Measurements from ENCODE around the gene NOC4L. TPM values are rescaled to one million over a fixed set of nuclear protein-coding genes. Genes with fewer than 3 reads are reported as not detected.
"Not testable (repeated sequence)": the region's sequence is repeated elsewhere in the genome, so short reads cannot be mapped to it uniquely, and the experiment has no call there.

The NOC4L gene
- total RNA-seq, 1 donor from 2014 or later, result 49.6 TPM

DNA sequence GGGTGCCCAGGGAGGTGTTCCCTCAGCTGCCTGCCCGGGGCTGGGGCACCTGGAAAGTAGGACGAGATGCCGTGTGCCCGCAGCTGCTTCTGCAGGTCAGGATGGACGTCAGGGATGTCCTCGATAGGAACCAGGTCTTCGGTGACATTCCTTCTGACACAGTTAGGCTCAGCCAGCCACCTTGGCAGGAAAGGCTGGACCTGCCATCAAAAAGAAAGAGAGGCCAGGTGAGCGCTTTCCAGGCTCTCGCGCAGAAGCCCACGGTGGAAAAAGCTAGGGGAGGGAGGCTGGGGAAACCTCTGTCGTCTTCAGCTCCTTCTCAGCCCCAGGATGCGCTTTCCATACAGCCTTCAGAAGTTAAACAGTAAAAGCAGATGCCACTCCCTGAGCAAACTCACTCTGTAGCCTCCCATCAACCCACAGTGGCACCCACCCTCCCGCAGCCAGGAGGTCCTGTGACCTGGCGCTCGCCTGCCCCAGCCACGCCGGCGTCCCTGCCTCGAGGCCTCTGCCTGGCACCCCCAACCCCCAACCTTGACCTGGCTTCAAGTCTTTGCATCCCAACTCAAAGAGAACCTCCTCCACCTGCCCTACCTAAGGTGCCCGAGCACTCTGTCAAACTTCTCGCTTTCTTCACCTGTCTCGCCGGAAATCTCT is 1.4 kb upstream of the NOC4L start:
- no peak for DNase-seq
- H3K4me3 Mint-ChIP-seq, result peak overlapping the region; percentile 86
- no peaks in the 10 kb centered on the region for H3K9me3 Mint-ChIP-seq
- H3K36me3 Mint-ChIP-seq (ENCODE audit: low read depth), result peaks cover 35% of the 10 kb centered on the region
- peak overlapping the region; percentile 79 for H3K27ac Mint-ChIP-seq
- intact Hi-C loops (cut with micrococcal nuclease), result no loop called here
- peaks cover 22% of the 10 kb centered on the region for H3K4me1 Mint-ChIP-seq
- peaks cover 2% of the 10 kb centered on the region for H3K27me3 Mint-ChIP-seq

DNA sequence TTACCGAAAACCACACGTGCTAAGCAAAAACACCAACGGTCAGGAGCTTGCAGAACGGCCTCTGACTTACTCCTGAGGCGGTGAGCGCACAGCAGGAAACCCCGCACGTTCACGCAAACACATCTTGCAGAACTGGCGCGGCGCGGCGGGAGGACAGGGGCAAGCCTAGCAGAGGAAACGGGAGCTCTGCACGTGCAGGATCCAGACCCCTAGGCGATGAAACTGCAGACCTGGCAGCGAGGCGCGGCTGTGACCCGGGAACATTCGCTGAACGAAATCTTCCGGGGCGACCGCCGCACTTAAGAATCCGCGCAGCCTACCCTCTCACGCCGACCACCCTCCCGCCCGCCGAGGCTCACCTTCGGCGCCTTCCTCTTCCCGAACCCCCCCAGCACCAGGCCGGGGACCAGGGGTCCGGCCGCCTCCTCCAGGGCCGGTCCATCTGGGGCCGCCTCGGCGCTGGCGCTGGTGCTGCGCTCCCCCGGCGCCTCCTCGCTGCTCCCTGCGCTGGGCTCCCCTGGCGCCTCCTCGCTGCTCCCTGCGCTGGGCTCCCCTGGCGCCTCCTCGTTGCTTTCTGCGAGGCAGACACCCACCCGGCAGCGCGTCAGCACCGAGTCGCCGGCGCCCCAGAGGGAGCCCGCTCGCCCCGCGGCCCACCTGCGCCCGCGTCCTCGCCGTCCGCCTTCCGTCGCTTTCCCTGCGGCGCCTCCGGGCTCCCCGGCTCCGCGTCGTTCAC is 753 bp upstream of the NOC4L start:
- peak overlapping the region; percentile 79 for H3K27ac Mint-ChIP-seq
- peaks cover 35% of the 10 kb centered on the region for H3K36me3 Mint-ChIP-seq (ENCODE audit: low read depth)
- no peaks in the 10 kb centered on the region for H3K9me3 Mint-ChIP-seq
- peaks cover 2% of the 10 kb centered on the region for H3K27me3 Mint-ChIP-seq
- H3K4me1 Mint-ChIP-seq, result peaks cover 21% of the 10 kb centered on the region
- DNase-seq, result peak; percentile 80
- H3K4me3 Mint-ChIP-seq, result peak overlapping the region; percentile 86
- intact Hi-C loops (cut with micrococcal nuclease), result loop anchor here (1.0 kb wide), 1 partner anchor 59 kb away; no protein-coding TSS in a partner anchor

DNA sequence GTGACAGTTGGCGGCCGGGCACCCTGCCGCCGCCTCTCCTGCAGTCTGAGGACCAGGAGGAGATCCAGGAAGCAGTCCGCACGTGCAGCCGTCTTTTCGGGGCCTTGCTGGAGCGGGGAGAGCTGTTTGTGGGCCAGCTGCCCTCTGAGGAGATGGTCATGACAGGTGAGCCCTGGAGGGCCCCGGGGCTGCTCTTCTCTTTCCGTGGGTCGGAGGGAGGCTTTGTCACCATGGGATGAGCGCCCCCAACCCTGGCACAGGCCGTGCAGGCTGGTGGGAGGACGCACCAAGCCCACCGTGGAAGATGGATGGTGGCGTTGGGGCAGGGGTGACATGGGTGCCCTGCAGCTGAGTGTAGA is 532 bp downstream of the NOC4L start:
- intact Hi-C loops (cut with micrococcal nuclease), result loop anchor here (1.0 kb wide), 1 partner anchor 60 kb away; no protein-coding TSS in a partner anchor
- Mint-ChIP-seq H3K36me3 (ENCODE audit: low read depth) (peaks cover 31% of the 10 kb centered on the region), H3K9me3 (no peaks in the 10 kb centered on the region), H3K4me1 (peaks cover 21% of the 10 kb centered on the region), H3K27me3 (peaks cover 2% of the 10 kb centered on the region), H3K4me3 (peak overlapping the region; percentile 92), H3K27ac (peak overlapping the region; percentile 85)
- DNase-seq, result peak; percentile 71

DNA sequence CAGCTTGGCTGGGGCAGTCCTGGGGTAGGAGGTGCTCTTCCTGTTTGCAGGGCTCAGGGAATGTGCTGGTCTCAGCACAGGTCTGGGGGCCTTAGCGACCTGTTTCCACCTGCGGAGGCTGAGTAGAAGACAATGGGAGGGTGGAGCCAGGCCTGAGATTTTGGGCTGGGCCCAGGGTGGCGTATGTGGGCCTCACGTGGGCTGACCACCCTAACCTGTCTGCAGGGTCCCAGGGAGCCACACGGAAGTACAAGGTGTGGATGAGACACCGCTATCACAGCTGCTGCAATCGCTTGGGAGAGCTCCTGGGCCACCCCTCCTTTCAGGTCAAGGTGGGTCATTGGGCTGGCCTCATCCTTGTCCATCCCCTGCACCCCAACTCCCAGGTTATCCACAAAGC is 1.1 kb downstream of the NOC4L start:
- peak overlapping the region; percentile 85 for H3K27ac Mint-ChIP-seq
- peaks cover 21% of the 10 kb centered on the region for H3K4me1 Mint-ChIP-seq
- DNase-seq, result no peak
- H3K9me3 Mint-ChIP-seq, result no peaks in the 10 kb centered on the region
- H3K36me3 Mint-ChIP-seq (ENCODE audit: low read depth), result peaks cover 28% of the 10 kb centered on the region
- intact Hi-C loops (cut with micrococcal nuclease), result no loop called here
- peak overlapping the region; percentile 92 for H3K4me3 Mint-ChIP-seq
- H3K27me3 Mint-ChIP-seq, result peaks cover 2% of the 10 kb centered on the region

DNA sequence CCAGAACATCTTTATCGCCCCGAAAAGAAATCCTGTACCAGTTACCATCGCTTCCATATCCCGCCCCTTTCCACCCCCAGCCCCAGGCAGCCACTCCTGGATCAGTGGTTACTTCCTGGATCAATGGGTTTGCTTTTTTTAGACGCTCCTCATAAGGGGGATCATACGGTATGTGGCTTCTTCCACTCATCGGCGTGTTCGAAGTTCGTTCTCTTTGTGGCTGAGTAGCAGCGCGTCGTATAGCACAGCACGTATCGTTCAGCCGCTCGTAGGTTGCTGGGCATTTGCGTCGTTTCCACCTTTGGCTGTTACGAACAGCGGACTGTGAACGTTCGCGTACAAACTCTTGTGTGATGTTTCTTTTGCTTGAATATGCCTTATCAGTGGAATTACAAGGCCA is 1.8 kb downstream of the NOC4L start:
- Mint-ChIP-seq H3K27me3 (peaks cover 2% of the 10 kb centered on the region), H3K27ac (peak overlapping the region; percentile 66), H3K4me1 (peaks cover 21% of the 10 kb centered on the region), H3K9me3 (no peaks in the 10 kb centered on the region), H3K36me3 (ENCODE audit: low read depth) (peaks cover 23% of the 10 kb centered on the region), H3K4me3 (peak overlapping the region; percentile 92)
- no peak for DNase-seq
- intact Hi-C loops (cut with micrococcal nuclease), result no loop called here

DNA sequence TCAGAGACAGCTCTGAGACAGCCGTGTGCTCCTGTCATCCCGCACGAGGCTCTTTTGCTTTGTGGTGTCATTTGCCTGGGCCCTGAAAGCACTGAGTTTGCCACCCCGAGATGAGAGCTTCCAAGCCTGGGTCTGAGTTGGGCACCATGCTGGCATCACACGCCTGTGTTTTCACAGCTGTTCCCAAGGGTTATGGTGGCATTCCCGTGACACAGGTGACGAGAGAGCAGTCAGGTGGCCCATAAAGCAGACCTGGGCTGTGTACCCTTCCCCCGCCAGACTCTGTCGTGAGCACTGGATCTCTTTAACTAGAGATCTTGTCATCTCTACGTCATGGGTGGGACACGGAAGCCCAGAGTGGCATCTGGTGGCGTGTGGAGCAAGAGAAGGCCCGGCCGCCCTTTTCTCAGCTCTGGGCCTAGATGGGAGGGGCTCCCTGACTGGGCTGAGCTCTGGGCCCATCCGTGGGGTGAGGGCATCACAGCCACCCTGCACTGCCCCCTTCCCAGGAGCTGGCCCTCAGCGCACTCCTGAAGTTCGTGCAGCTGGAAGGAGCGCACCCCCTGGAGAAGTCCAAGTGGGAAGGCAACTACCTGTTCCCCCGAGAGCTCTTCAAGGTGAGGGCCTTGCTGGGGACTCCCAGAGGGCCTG is 2.6 kb downstream of the NOC4L start:
- no peak overlapping the region for H3K4me3 Mint-ChIP-seq
- peaks cover 21% of the 10 kb centered on the region for H3K4me1 Mint-ChIP-seq
- no peak for DNase-seq
- intact Hi-C loops (cut with micrococcal nuclease), result no loop called here
- H3K27me3 Mint-ChIP-seq, result peaks cover 2% of the 10 kb centered on the region
- peaks cover 19% of the 10 kb centered on the region for H3K36me3 Mint-ChIP-seq (ENCODE audit: low read depth)
- H3K27ac Mint-ChIP-seq, result peak overlapping the region; percentile 66
- H3K9me3 Mint-ChIP-seq, result no peaks in the 10 kb centered on the region

DNA sequence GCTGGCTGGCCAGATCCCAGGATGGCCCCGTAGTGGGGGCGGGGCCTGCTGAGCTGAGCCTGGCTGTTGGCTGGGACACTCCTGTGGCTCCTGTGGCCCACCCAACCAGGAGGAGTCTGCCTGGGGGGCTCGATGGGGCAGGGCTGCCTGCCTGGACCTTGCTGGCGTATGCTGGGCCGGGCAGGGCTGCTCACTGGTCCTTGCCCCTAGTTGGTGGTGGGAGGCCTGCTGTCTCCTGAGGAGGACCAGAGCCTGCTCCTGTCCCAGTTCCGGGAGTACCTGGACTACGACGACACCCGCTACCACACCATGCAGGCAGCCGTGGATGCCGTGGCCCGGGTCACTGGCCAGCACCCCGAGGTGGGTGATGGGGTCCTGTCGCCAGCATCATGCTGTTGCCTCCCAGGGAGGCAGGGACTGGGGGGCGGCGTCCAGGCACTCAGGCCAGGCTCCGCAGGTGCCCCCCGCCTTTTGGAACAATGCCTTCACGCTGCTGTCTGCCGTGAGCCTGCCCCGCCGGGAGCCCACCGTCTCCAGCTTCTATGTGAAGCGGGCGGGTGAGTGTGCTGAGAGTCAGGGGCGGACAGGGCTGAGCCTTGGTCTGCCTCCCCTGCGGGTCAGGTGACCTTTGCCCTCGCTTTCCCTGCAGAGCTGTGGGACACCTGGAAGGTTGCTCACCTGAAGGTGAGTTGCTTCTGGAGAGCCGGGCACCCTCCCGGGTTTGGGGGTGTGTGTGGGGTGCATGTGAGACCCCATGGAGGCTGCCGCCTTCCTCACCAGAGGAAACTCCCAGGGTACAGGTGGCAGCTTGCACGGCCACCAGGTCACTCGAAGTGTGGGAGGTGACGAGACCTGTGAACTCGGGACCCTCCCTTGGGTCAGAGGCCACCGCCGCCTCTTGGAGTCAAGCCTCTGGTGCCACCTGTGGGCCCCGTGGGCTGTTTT is 3.4 kb downstream of the NOC4L start:
- no peak for DNase-seq
- Mint-ChIP-seq H3K4me3 (no peak overlapping the region), H3K36me3 (ENCODE audit: low read depth) (peaks cover 19% of the 10 kb centered on the region), H3K4me1 (peaks cover 20% of the 10 kb centered on the region), H3K9me3 (no peaks in the 10 kb centered on the region), H3K27me3 (peaks cover 2% of the 10 kb centered on the region), H3K27ac (no peak overlapping the region)
- intact Hi-C loops (cut with micrococcal nuclease), result no loop called here

DNA sequence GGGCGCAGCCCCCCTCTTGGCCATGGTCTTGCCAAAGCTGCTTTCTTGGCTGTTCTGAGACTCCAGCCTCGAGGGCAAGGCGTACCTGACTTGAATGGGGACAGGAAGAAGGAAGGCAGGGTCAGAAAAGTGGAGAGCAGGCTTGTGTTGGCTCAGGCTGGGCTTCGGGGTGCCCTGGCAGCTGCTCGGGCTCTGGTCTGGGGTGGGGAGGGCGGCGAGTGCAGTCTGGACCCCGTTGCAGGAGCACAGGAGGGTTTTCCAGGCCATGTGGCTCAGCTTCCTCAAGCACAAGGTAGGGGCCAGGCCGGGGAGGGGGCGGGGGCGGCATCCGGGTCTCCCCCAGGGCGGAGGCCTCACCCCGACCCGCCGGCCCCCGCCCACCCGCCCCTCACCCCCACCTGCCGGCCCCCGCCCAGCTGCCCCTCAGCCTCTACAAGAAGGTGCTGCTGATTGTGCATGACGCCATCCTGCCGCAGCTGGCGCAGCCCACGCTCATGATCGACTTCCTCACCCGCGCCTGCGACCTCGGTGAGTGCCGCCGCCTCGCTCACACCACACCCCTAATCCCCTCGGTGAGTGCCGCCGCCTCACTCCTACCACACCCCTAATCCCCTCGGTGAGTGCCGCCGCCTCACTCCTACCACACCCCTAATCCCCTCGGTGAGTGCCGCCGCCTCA is 4.2 kb downstream of the NOC4L start:
- DNase-seq, result no peak
- intact Hi-C loops (cut with micrococcal nuclease), result no loop called here

DNA sequence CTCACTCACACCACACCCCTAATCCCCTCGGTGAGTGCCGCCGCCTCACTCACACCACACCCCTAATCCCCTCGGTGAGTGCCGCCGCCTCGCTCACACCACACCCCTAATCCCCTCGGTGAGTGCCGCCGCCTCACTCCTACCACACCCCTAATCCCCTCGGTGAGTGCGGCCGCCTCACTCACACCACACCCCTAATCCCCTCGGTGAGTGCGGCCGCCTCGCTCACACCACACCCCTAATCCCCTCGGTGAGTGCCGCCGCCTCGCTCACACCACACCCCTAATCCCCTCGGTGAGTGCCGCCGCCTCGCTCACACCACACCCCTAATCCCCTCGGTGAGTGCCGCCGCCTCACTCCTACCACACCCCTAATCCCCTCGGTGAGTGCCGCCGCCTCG is 5.3 kb downstream of the NOC4L start:
- DNase-seq; H3K4me3 Mint-ChIP-seq; H3K27ac Mint-ChIP-seq; H3K9me3 Mint-ChIP-seq; intact Hi-C loops (cut with micrococcal nuclease); H3K27me3 Mint-ChIP-seq: not testable (repeated sequence)
- Mint-ChIP-seq H3K36me3 (ENCODE audit: low read depth) (peaks cover 13% of the 10 kb centered on the region), H3K4me1 (peaks cover 14% of the 10 kb centered on the region)

More for the DNA sequence above, 4.2 kb downstream of the NOC4L start:
- peaks cover 16% of the 10 kb centered on the region for H3K36me3 Mint-ChIP-seq (ENCODE audit: low read depth)
- H3K4me1 Mint-ChIP-seq, result peaks cover 15% of the 10 kb centered on the region
- H3K27ac Mint-ChIP-seq, result no peak overlapping the region
- no peak overlapping the region for H3K4me3 Mint-ChIP-seq
- no peaks in the 10 kb centered on the region for H3K9me3 Mint-ChIP-seq
- peaks cover 2% of the 10 kb centered on the region for H3K27me3 Mint-ChIP-seq

DNA sequence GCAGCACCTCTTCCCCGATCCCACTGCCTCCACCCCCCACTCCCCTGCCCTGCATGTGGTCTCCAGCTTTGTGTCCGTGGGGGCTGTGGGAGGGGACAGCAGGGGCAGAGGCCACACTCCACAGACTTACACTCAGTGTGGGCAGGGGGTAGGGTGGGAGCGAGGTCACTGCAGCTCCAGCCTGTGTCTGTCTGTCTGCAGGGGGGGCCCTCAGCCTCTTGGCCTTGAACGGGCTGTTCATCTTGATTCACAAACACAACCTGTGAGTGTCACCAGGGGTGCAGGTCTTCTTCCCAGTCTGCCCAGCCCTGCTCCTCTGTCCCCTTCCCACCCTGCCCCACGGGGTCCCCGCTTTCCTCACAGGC is 6.5 kb downstream of the NOC4L start:
- Mint-ChIP-seq H3K36me3 (ENCODE audit: low read depth) (peaks cover 13% of the 10 kb centered on the region), H3K4me1 (peaks cover 9% of the 10 kb centered on the region), H3K27me3 (no peaks in the 10 kb centered on the region), H3K4me3 (no peak overlapping the region), H3K27ac (no peak overlapping the region), H3K9me3 (no peaks in the 10 kb centered on the region)
- intact Hi-C loops (cut with micrococcal nuclease), result loop anchor here (5.0 to 10.0 kb wide), 2 partner anchors 37 to 464 kb away; partner anchors contain the start of genes LRCOL1 and P2RX2
- DNase-seq, result no peak

DNA sequence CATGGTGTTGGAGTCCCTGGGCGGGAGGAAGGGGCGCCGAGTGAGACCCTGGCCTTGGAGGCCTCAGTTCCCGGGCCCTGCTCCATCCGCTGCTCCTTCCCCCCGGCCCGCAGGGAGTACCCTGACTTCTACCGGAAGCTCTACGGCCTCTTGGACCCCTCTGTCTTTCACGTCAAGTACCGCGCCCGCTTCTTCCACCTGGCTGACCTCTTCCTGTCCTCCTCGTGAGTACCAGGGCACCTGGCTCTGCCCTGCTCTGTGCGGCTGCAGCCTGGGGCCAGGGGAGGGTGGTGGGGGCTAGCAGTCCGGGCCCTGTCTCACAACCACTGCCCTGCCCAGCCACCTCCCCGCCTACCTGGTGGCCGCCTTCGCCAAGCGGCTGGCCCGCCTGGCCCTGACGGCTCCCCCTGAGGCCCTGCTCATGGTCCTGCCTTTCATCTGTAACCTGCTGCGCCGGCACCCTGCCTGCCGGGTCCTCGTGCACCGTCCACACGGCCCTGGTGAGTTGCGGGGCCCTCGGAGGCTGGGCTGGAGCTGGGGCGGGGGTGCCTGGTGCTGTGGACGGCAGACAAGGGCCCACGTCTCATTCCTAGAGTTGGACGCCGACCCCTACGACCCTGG is 7.0 kb downstream of the NOC4L start:
- Mint-ChIP-seq H3K4me3 (no peak overlapping the region), H3K4me1 (peaks cover 4% of the 10 kb centered on the region), H3K27ac (no peak overlapping the region), H3K36me3 (ENCODE audit: low read depth) (peaks cover 9% of the 10 kb centered on the region), H3K27me3 (no peaks in the 10 kb centered on the region), H3K9me3 (no peaks in the 10 kb centered on the region)
- intact Hi-C loops (cut with micrococcal nuclease), result loop anchor here (5.0 to 10.0 kb wide), 2 partner anchors 36 to 464 kb away; partner anchors contain the start of genes LRCOL1 and P2RX2
- no peak for DNase-seq

DNA sequence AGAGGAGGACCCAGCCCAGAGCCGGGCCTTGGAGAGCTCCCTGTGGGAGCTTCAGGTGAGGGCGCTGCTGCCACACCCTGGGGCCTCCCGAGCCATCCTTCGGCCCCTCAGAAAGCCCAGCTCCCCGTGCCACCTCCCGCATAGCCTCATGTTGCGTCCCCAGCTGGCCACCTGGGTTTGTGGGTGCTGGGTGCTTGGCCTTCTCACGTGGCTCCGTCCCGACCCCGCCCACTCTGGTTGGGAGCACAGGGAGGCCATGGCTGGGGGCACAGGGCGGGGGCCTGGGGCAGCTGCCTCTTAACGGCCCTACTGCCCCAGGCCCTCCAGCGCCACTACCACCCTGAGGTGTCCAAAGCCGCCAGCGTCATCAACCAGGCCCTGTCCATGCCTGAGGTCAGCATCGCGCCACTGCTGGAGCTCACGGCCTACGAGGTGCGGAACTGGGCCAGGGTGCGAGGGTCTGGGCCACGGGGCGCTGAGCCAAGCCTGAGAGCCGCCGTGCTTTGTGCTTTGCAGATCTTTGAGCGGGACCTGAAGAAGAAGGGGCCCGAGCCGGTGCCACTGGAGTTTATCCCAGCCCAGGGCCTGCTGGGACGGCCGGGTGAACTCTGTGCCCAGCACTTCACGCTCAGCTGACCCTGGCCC is 7.6 kb downstream of the NOC4L start:
- H3K9me3 Mint-ChIP-seq, result no peaks in the 10 kb centered on the region
- no peak overlapping the region for H3K4me3 Mint-ChIP-seq
- intact Hi-C loops (cut with micrococcal nuclease), result loop anchor here (5.0 to 10.0 kb wide), 2 partner anchors 35 to 463 kb away; partner anchors contain the start of genes LRCOL1 and P2RX2
- H3K27ac Mint-ChIP-seq, result no peak overlapping the region
- DNase-seq, result no peak
- peaks cover 1% of the 10 kb centered on the region for H3K4me1 Mint-ChIP-seq
- no peaks in the 10 kb centered on the region for H3K27me3 Mint-ChIP-seq
- peaks cover 3% of the 10 kb centered on the region for H3K36me3 Mint-ChIP-seq (ENCODE audit: low read depth)

All from activated CD4-positive, alpha-beta T cell treated with anti-CD3 and anti-CD28 coated beads, Interleukin-2, amount 10 ng/mL, durations not matched to agents 24 days and 14 days (primary cell).